ENCODE measurements around the gene ADO. TPM values are rescaled to one million over a fixed set of nuclear protein-coding genes. Genes with fewer than 3 reads are reported as not detected.

The ADO gene
- total RNA-seq, 2 donors from 2014 or later, result 27.1 to 30.1 TPM

DNA sequence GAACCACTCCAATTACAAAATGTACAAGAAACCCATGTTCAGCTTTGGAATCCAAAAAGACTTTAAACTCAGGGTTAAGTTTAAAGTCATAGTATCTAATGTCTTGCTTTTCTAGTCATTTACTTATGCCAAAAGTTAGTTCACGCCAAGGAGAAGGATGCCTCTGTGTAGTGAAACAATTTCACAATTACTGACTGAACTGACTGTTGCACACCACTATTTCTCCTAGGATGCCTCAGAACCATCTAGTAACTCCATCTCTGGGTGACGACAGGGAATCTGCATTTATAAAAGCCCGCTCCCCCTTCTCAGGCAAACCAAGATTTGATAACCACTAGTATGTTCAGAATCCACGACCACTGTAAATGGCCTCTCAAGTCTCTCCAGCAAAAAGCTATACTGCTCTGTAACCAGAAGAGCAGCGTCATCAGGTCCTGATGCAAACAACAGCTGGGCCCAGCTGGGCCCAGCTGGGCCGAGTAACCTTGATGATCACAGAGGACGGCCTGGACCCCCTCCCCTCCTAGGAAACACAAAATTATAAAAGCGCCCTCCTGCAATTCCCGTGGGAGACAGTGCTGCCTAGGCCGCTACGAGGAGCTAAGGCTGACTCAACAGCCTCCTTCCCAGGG, 680 bp upstream of the ADO start:
- Mint-ChIP-seq H3K27ac (peak overlapping the region; percentile 99), H3K27me3 (ENCODE audit: insufficient read depth) (no peaks in the 10 kb centered on the region), H3K9me3 (no peaks in the 10 kb centered on the region), H3K36me3 (ENCODE audit: low read depth) (no peaks in the 10 kb centered on the region), H3K4me3 (peak overlapping the region; percentile 75), H3K4me1 (peaks cover 41% of the 10 kb centered on the region)
- H3K27ac ChIP-seq (ENCODE audit: low read depth, low read length), result peak overlapping the region; percentile 88
- H3K9ac ChIP-seq (ENCODE audit: extremely low read depth, low read length, poor library complexity, severe bottlenecking), result peak overlapping the region; percentile 59
- no peaks in the 10 kb centered on the region for H3K9me3 ChIP-seq (ENCODE audit: control insufficient read depth, low read length)
- peak overlapping the region; percentile 85 for H3K4me3 ChIP-seq (ENCODE audit: low read length)
- DNase-seq, result no peak
- peaks cover 8% of the 10 kb centered on the region for H3K4me1 ChIP-seq (ENCODE audit: control insufficient read depth, insufficient read depth, low read length)
- no peak for TF ChIP-seq CTCF (conservative IDR thresholded peaks at IDR 0.05)
- WGBS, 2 experiments (ENCODE audit: insufficient coverage in 1 of 2, insufficient read length in 1 of 2), result 47 to 100% methylated on average over 2 to 11 of the region's 11 CpGs
- peaks cover 2% of the 10 kb centered on the region for H3K36me3 ChIP-seq (ENCODE audit: control insufficient read depth, insufficient read depth, low read length)
- no peaks in the 10 kb centered on the region for H3K27me3 ChIP-seq (ENCODE audit: control insufficient read depth, insufficient read depth, low read length, poor library complexity, severe bottlenecking)

GRCh38 chr10:62805231-62806099, 945 bp downstream of the ADO start:
- Histone ChIP-seq H3K4me3 (ENCODE audit: low read length) (peak overlapping the region; percentile 85), H3K9me3 (ENCODE audit: control insufficient read depth, low read length) (no peaks in the 10 kb centered on the region), H3K27ac (ENCODE audit: low read depth, low read length) (peak overlapping the region; percentile 88), H3K4me1 (ENCODE audit: control insufficient read depth, insufficient read depth, low read length) (peaks cover 8% of the 10 kb centered on the region), H3K9ac (ENCODE audit: extremely low read depth, low read length, poor library complexity, severe bottlenecking) (peak overlapping the region; percentile 59), H3K27me3 (ENCODE audit: control insufficient read depth, insufficient read depth, low read length, poor library complexity, severe bottlenecking) (no peaks in the 10 kb centered on the region), H3K36me3 (ENCODE audit: control insufficient read depth, insufficient read depth, low read length) (peaks cover 3% of the 10 kb centered on the region)
- WGBS, 2 experiments (ENCODE audit: insufficient coverage in 1 of 2, insufficient read length in 1 of 2), result 1% methylated on average over 32 to 77 of the region's 77 CpGs
- no peaks in the 10 kb centered on the region for H3K9me3 Mint-ChIP-seq
- no peak for TF ChIP-seq CTCF (conservative IDR thresholded peaks at IDR 0.05)
- H3K27ac Mint-ChIP-seq, result peak overlapping the region; percentile 84
- DNase-seq, result peak; percentile 81
- peaks cover 35% of the 10 kb centered on the region for H3K4me1 Mint-ChIP-seq
- H3K36me3 Mint-ChIP-seq (ENCODE audit: low read depth), result no peaks in the 10 kb centered on the region
- H3K4me3 Mint-ChIP-seq, result peak overlapping the region; percentile 75
- H3K27me3 Mint-ChIP-seq (ENCODE audit: insufficient read depth), result no peaks in the 10 kb centered on the region

DNA sequence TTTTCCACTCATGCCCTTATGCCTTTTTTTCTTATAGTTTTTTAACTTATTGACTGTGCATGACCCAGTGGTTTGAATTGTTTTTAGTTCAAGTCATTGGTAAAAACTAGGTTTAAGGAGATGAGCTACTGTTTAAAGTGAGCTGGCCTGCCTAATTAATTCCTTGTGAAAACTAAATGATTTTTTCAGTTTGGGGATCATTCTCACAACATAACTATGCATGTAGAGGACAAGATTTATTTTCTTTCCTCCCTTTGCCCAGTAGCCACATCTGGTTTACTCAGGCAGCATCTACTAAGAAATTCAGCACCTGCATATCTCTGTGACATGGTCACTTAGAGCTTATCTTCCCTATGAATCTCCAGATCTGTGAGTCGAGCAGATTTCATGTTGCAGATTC, 1.7 kb downstream of the ADO start:
- Histone ChIP-seq H3K4me3 (ENCODE audit: low read length) (peak overlapping the region; percentile 85), H3K27me3 (ENCODE audit: control insufficient read depth, insufficient read depth, low read length, poor library complexity, severe bottlenecking) (peaks cover 3% of the 10 kb centered on the region), H3K9ac (ENCODE audit: extremely low read depth, low read length, poor library complexity, severe bottlenecking) (no peak overlapping the region), H3K4me1 (ENCODE audit: control insufficient read depth, insufficient read depth, low read length) (peaks cover 8% of the 10 kb centered on the region), H3K36me3 (ENCODE audit: control insufficient read depth, insufficient read depth, low read length) (peaks cover 3% of the 10 kb centered on the region), H3K27ac (ENCODE audit: low read depth, low read length) (no peak overlapping the region), H3K9me3 (ENCODE audit: control insufficient read depth, low read length) (no peaks in the 10 kb centered on the region)
- Mint-ChIP-seq H3K36me3 (ENCODE audit: low read depth) (no peaks in the 10 kb centered on the region), H3K9me3 (no peaks in the 10 kb centered on the region), H3K4me1 (peaks cover 27% of the 10 kb centered on the region), H3K27me3 (ENCODE audit: insufficient read depth) (peaks cover 1% of the 10 kb centered on the region), H3K4me3 (peak overlapping the region; percentile 75), H3K27ac (no peak overlapping the region)
- no peak for TF ChIP-seq CTCF (conservative IDR thresholded peaks at IDR 0.05)
- 33 to 59% methylated on average over 1 of the region's 1 CpG for WGBS, 2 experiments (ENCODE audit: insufficient coverage in 1 of 2, insufficient read length in 1 of 2)
- DNase-seq, result no peak
